ENCODE measurements around the gene HBG1.

GRCh38 chr11:5250543-5251204 lies 1.0 kb upstream of the HBG1 start:
- TF ChIP-seq POLR2AphosphoS5 (IDR thresholded peaks at IDR 0.05; ENCODE audit: low read depth, low read length) (no peak), CTCF (IDR thresholded peaks at IDR 0.05) (no peak), SIN3A (IDR thresholded peaks at IDR 0.05; ENCODE audit: borderline replicate concordance, insufficient read depth, low read depth, low read length) (no peak), REST (IDR thresholded peaks at IDR 0.05; ENCODE audit: insufficient read depth in 1 of 2, low read depth in 2 of 2, low read length in 1 of 2) (no peak), TCF7L2 (IDR thresholded peaks at IDR 0.05; ENCODE audit: low read depth, low read length) (no peak)
